ENCODE data around the gene BRD4. TPM values are rescaled to one million over a fixed set of nuclear protein-coding genes. Genes with fewer than 3 reads are reported as not detected.

BRD4 gene
- total and polyA plus RNA-seq, 2 experiments from 2014 or later: 63.8 to 115 TPM

GRCh38 chr19:15323496-15324235 lies 8.7 kb downstream of the BRD4 start:
- Histone ChIP-seq H3K4me3 (no peak overlapping the region), H3K4me2 (no peak overlapping the region), H2AFZ (no peak overlapping the region), H3K4me1 (ENCODE audit: insufficient read depth) (peaks cover 34% of the 10 kb centered on the region), H3K79me2 (replicated peaks; ENCODE audit: insufficient read depth) (peaks cover 100% of the 10 kb centered on the region), H4K20me1 (replicated peaks; ENCODE audit: insufficient read depth) (peaks cover 97% of the 10 kb centered on the region), H3K27me3 (ENCODE audit: insufficient read depth) (no peaks in the 10 kb centered on the region), H3K36me3 (ENCODE audit: insufficient read depth) (no peaks in the 10 kb centered on the region), H3K27ac (ENCODE audit: low read depth) (0 out of 2 replicates have a peak overlapping the region, but pooled peaks have one; percentile 58), H3K9me2 (ENCODE audit: insufficient read depth) (no peaks in the 10 kb centered on the region), H3F3A (replicated peaks; ENCODE audit: low read depth) (no peaks in the 10 kb centered on the region; the same call in 1 of the 2 replicates)
- H3K27ac Mint-ChIP-seq: no peak overlapping the region
- peaks cover 9% of the 10 kb centered on the region for H3K27me3 Mint-ChIP-seq (ENCODE audit: insufficient read depth, low read depth, poor library complexity)
- TF ChIP-seq CREB1 (CRISPR knock-in tag; IDR thresholded peaks at IDR 0.05; ENCODE audit: low read depth) (no peak), POLR2AphosphoS5 (IDR thresholded peaks at IDR 0.05; ENCODE audit: low read depth) (no peak), CTCF (conservative IDR thresholded peaks at IDR 0.05; ENCODE audit: low read depth in 2 of 2) (no peak), EZH2phosphoT487 (IDR thresholded peaks at IDR 0.05; ENCODE audit: unreplicated experiment) (no peak), NANOG (IDR thresholded peaks at IDR 0.05; ENCODE audit: borderline replicate concordance) (no peak), JUNB (IDR thresholded peaks at IDR 0.05; ENCODE audit: unreplicated experiment) (no peak), EZH2 (IDR thresholded peaks at IDR 0.05; ENCODE audit: low read depth, unreplicated experiment) (no peak), ZNF331 (CRISPR knock-in tag; IDR thresholded peaks at IDR 0.05; ENCODE audit: low read depth) (no peak), ZNF114 (CRISPR knock-in tag; IDR thresholded peaks at IDR 0.05) (no peak), STAT1 (IDR thresholded peaks at IDR 0.05; ENCODE audit: unreplicated experiment) (no peak)
- TF ChIP-seq, protein P1, sequence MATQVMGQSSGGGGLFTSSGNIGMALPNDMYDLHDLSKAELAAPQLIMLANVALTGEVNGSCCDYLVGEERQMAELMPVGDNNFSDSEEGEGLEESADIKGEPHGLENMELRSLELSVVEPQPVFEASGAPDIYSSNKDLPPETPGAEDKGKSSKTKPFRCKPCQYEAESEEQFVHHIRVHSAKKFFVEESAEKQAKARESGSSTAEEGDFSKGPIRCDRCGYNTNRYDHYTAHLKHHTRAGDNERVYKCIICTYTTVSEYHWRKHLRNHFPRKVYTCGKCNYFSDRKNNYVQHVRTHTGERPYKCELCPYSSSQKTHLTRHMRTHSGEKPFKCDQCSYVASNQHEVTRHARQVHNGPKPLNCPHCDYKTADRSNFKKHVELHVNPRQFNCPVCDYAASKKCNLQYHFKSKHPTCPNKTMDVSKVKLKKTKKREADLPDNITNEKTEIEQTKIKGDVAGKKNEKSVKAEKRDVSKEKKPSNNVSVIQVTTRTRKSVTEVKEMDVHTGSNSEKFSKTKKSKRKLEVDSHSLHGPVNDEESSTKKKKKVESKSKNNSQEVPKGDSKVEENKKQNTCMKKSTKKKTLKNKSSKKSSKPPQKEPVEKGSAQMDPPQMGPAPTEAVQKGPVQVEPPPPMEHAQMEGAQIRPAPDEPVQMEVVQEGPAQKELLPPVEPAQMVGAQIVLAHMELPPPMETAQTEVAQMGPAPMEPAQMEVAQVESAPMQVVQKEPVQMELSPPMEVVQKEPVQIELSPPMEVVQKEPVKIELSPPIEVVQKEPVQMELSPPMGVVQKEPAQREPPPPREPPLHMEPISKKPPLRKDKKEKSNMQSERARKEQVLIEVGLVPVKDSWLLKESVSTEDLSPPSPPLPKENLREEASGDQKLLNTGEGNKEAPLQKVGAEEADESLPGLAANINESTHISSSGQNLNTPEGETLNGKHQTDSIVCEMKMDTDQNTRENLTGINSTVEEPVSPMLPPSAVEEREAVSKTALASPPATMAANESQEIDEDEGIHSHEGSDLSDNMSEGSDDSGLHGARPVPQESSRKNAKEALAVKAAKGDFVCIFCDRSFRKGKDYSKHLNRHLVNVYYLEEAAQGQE (IDR thresholded peaks at IDR 0.05; ENCODE audit: unreplicated experiment): no peak
- TF ChIP-seq, protein P2, sequence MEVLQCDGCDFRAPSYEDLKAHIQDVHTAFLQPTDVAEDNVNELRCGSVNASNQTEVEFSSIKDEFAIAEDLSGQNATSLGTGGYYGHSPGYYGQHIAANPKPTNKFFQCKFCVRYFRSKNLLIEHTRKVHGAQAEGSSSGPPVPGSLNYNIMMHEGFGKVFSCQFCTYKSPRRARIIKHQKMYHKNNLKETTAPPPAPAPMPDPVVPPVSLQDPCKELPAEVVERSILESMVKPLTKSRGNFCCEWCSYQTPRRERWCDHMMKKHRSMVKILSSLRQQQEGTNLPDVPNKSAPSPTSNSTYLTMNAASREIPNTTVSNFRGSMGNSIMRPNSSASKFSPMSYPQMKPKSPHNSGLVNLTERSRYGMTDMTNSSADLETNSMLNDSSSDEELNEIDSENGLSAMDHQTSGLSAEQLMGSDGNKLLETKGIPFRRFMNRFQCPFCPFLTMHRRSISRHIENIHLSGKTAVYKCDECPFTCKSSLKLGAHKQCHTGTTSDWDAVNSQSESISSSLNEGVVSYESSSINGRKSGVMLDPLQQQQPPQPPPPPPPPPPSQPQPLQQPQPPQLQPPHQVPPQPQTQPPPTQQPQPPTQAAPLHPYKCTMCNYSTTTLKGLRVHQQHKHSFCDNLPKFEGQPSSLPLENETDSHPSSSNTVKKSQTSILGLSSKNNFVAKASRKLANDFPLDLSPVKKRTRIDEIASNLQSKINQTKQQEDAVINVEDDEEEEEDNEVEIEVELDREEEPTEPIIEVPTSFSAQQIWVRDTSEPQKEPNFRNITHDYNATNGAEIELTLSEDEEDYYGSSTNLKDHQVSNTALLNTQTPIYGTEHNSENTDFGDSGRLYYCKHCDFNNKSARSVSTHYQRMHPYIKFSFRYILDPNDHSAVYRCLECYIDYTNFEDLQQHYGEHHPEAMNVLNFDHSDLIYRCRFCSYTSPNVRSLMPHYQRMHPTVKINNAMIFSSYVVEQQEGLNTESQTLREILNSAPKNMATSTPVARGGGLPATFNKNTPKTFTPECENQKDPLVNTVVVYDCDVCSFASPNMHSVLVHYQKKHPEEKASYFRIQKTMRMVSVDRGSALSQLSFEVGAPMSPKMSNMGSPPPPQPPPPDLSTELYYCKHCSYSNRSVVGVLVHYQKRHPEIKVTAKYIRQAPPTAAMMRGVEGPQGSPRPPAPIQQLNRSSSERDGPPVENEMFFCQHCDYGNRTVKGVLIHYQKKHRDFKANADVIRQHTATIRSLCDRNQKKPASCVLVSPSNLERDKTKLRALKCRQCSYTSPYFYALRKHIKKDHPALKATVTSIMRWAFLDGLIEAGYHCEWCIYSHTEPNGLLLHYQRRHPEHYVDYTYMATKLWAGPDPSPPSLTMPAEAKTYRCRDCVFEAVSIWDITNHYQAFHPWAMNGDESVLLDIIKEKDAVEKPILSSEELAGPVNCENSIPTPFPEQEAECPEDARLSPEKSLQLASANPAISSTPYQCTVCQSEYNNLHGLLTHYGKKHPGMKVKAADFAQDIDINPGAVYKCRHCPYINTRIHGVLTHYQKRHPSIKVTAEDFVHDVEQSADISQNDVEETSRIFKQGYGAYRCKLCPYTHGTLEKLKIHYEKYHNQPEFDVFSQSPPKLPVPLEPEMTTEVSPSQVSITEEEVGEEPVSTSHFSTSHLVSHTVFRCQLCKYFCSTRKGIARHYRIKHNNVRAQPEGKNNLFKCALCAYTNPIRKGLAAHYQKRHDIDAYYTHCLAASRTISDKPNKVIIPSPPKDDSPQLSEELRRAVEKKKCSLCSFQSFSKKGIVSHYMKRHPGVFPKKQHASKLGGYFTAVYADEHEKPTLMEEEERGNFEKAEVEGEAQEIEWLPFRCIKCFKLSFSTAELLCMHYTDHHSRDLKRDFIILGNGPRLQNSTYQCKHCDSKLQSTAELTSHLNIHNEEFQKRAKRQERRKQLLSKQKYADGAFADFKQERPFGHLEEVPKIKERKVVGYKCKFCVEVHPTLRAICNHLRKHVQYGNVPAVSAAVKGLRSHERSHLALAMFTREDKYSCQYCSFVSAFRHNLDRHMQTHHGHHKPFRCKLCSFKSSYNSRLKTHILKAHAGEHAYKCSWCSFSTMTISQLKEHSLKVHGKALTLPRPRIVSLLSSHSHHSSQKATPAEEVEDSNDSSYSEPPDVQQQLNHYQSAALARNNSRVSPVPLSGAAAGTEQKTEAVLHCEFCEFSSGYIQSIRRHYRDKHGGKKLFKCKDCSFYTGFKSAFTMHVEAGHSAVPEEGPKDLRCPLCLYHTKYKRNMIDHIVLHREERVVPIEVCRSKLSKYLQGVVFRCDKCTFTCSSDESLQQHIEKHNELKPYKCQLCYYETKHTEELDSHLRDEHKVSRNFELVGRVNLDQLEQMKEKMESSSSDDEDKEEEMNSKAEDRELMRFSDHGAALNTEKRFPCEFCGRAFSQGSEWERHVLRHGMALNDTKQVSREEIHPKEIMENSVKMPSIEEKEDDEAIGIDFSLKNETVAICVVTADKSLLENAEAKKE (CRISPR knock-in tag; IDR thresholded peaks at IDR 0.05): no peak
- TF ChIP-seq, protein P3, sequence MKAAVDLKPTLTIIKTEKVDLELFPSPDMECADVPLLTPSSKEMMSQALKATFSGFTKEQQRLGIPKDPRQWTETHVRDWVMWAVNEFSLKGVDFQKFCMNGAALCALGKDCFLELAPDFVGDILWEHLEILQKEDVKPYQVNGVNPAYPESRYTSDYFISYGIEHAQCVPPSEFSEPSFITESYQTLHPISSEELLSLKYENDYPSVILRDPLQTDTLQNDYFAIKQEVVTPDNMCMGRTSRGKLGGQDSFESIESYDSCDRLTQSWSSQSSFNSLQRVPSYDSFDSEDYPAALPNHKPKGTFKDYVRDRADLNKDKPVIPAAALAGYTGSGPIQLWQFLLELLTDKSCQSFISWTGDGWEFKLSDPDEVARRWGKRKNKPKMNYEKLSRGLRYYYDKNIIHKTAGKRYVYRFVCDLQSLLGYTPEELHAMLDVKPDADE (IDR thresholded peaks at IDR 0.05): no peak
- DNase-seq (ENCODE audit: low spot score): no peak
- peaks cover 5% of the 10 kb centered on the region; the same call in 1 of the 3 replicates for H3K36me3 Mint-ChIP-seq (ENCODE audit: low read depth)
- H3K4me1 Mint-ChIP-seq: peaks cover 65% of the 10 kb centered on the region
- no peaks in the 10 kb centered on the region; the same call in 2 of the 3 replicates for H3K9me3 Mint-ChIP-seq
- peak; percentile 52 for ATAC-seq
- H3K4me3 Mint-ChIP-seq: no peak overlapping the region; the same call in 2 of the 3 replicates
